Endothelial cell of umbilical vein (primary cell): ENCODE results near the gene HMGA1. TPM values are rescaled to one million over a fixed set of nuclear protein-coding genes. Genes with fewer than 3 reads are reported as not detected.

Source experiments
- BruUV-seq: library from RNA; stranded (reverse); fragments of 400-500 nt; replicated peaks from 2 replicates; lab custom pipeline; 2021; lab: Mats Ljungman, UMichigan
- CTCF ChIA-PET: fragments of 300-600, 350-600 bp; sonication (Branson Sonifier 250); formaldehyde crosslinking; loops from one replicate; lab custom pipeline; 2021; ENCODE audit warnings: antibody characterized with exemption, inconsistent platforms; lab: Charles Lee
- POLR2A ChIA-PET: fragments of 300-600, 350-600 bp; sonication (Branson Sonifier 250); formaldehyde crosslinking; loops from one replicate; lab custom pipeline; 2021; ENCODE audit warnings: antibody characterized with exemption, inconsistent platforms; lab: Charles Lee
- DNase-seq: peaks from one replicate; pipeline ENCODE4 v3.0.0-alpha.2; 2011; ENCODE audit warnings: low read depth, low spot score
- FAIRE-seq: peaks from 2 replicates; lab custom pipeline; 2011; peaks lifted over from hg19 to GRCh38; lab: Jason Lieb, UNC
- H2AFZ ChIP-seq: 2 replicates; pipeline ENCODE4 v1.6.0; 2012; ENCODE audit warnings: low read depth, low read length, control low read depth, inconsistent platforms
- H3K27ac ChIP-seq: 2 replicates; pipeline ENCODE4 v1.5.1; 2011; ENCODE audit warnings: low read depth, mild to moderate bottlenecking, control low read depth, low read length, moderate library complexity; ENCODE audit not compliant: insufficient read depth
- H3K27me3 ChIP-seq, 2 experiments: 2 replicates each; pipeline versions ENCODE4 v1.6.0 to v1.6.1; 2011; ENCODE audit warnings: low read length in 2 of 2, mixed read lengths in 1 of 2; ENCODE audit not compliant: control insufficient read depth in 2 of 2, insufficient read depth in 2 of 2
- H3K36me3 ChIP-seq, 2 experiments: 2 replicates in 1 of 2; 3 replicates in 1 of 2; pipeline ENCODE4 v1.5.1; 2011; ENCODE audit warnings: low read length in 2 of 2, mild to moderate bottlenecking in 1 of 2, moderate library complexity in 1 of 2; ENCODE audit not compliant: control insufficient read depth in 2 of 2, insufficient read depth in 2 of 2; ENCODE audit errors: extremely low read depth in 1 of 2
- H3K4me1 ChIP-seq: 3 replicates; pipeline ENCODE4 v1.5.1; 2011; ENCODE audit warnings: mild to moderate bottlenecking, low read length; ENCODE audit not compliant: control insufficient read depth, insufficient read depth; ENCODE audit errors: extremely low read depth
- H3K4me2 ChIP-seq: 2 replicates; pipeline ENCODE4 v1.6.1; 2011; ENCODE audit warnings: low read length, control low read depth, mixed read lengths; ENCODE audit not compliant: insufficient read depth
- H3K4me3 ChIP-seq, 3 experiments: fragments of 200-600 bp in 1 of 3; sonication (generic), shearing (Covaris generic) in 1 of 3; replicated peaks in 1 of 3; 2 replicates each; pipeline ENCODE4 v1.5.1; 2011 to 2016; ENCODE audit warnings: control low read depth in 3 of 3, low read length in 3 of 3, mild to moderate bottlenecking in 2 of 3, inconsistent platforms in 1 of 3, low read depth in 1 of 3, moderate library complexity in 1 of 3; ENCODE audit not compliant: insufficient read depth in 1 of 3
- H3K79me2 ChIP-seq: 2 replicates; pipeline ENCODE4 v1.6.0; 2012; ENCODE audit warnings: low read length, inconsistent platforms; ENCODE audit not compliant: control insufficient read depth, insufficient read depth
- H3K9ac ChIP-seq: replicated peaks from 2 replicates; pipeline ENCODE3; 2011; ENCODE audit warnings: low read length, control low read depth; ENCODE audit not compliant: insufficient read depth; ENCODE audit errors: extremely low read depth
- H3K9me1 ChIP-seq: replicated peaks from 3 replicates; pipeline ENCODE4 v1.6.0; 2011; ENCODE audit warnings: mild to moderate bottlenecking, low read length; ENCODE audit not compliant: control insufficient read depth, insufficient read depth; ENCODE audit errors: extremely low read depth
- H3K9me3 ChIP-seq: replicated peaks from 2 replicates; pipeline ENCODE4 v1.5.1; 2012; ENCODE audit warnings: low read length, inconsistent platforms; ENCODE audit not compliant: control insufficient read depth, insufficient read depth
- H4K20me1 ChIP-seq: replicated peaks from 2 replicates; pipeline ENCODE3; 2011; ENCODE audit warnings: mild to moderate bottlenecking, low read length; ENCODE audit not compliant: control insufficient read depth, insufficient read depth; ENCODE audit errors: extremely low read depth
- EZH2 ChIP-seq: IDR thresholded peaks from 2 replicates; pipeline ENCODE4 v1.6.1; 2012; ENCODE audit warnings: borderline replicate concordance, low read depth, mild to moderate bottlenecking, moderate library complexity, low read length, inconsistent platforms; ENCODE audit not compliant: severe bottlenecking
- FOS ChIP-seq: IDR thresholded peaks from 2 replicates; pipeline ENCODE4 v1.6.1; 2011; ENCODE audit warnings: mild to moderate bottlenecking, low read length, moderate library complexity, borderline replicate concordance; ENCODE audit not compliant: insufficient read depth
- GATA2 ChIP-seq: IDR thresholded peaks from 2 replicates; pipeline ENCODE4 v1.7.0; 2011; ENCODE audit warnings: low read depth, mild to moderate bottlenecking, moderate library complexity, mixed read lengths, low read length; ENCODE audit not compliant: insufficient read length, insufficient read depth
- JUN ChIP-seq: IDR thresholded peaks from 2 replicates; pipeline ENCODE4 v1.6.1; 2011; ENCODE audit warnings: borderline replicate concordance, low read depth; ENCODE audit not compliant: insufficient read length, insufficient read depth
- MYC ChIP-seq: IDR thresholded peaks from one replicate; pipeline ENCODE4 v1.6.1; 2011; ENCODE audit warnings: mild to moderate bottlenecking, low read depth, low read length
- POLR2A ChIP-seq: IDR thresholded peaks from 2 replicates; pipeline ENCODE4 v1.6.1; 2012; ENCODE audit warnings: low read depth, mild to moderate bottlenecking, control low read depth, low read length
- POLR2AphosphoS5 ChIP-seq: IDR thresholded peaks from 2 replicates; pipeline ENCODE4 v1.6.1; 2012; ENCODE audit warnings: low read depth, mild to moderate bottlenecking, control low read depth, low read length, moderate library complexity; ENCODE audit not compliant: insufficient read depth
- dilution Hi-C: fragments of 300-500 bp; cut with MboI; formaldehyde crosslinking; loops from one replicate; pipeline ENCODE4 v1.15.0; 2019; ENCODE audit warnings: low sequenced_read_pairs; ENCODE audit not compliant: extremely low pct_ligation_motif_present
- intact Hi-C: fragments of 100-400 bp; cut with micrococcal nuclease; formaldehyde crosslinking; loops from one replicate; pipeline ENCODE4 v1.10.0; 2022
- polyA plus RNA-seq, 4 experiments: library from polyadenylated mRNA; depleted of rRNA in 3 of 4; stranded (reverse) in 3 of 4; unstranded in 1 of 4; fragments of >200 nt; gene quantifications; 2 replicates each; pipeline versions ENCODE4 v1.2.1 to v1.2.3, GENCODE V29; 2011 to 2012; ENCODE audit warnings: missing spikeins in 1 of 4
- total RNA-seq: library from RNA; stranded (reverse); gene quantifications from 2 replicates; pipeline ENCODE4 v1.2.3, GENCODE V29; 2021
- TF ChIP-seq, protein P1 (sequence below), 2 donors: IDR thresholded peaks; 1 replicate in 1 of 2; 2 replicates in 1 of 2; pipeline ENCODE4 v1.5.1; 2011; ENCODE audit warnings: low read length in 2 of 2, mild to moderate bottlenecking in 2 of 2, moderate library complexity in 2 of 2, control low read depth in 1 of 2, inconsistent platforms in 1 of 2, low read depth in 1 of 2; ENCODE audit not compliant: insufficient read depth in 1 of 2; ENCODE audit errors: extremely low read depth in 1 of 2
- TF ChIP-seq, protein P2 (sequence below): IDR thresholded peaks from 2 replicates; pipeline ENCODE4 v1.6.1; 2011; ENCODE audit not compliant: insufficient read depth, insufficient read length

HMGA1 gene
- total and polyA plus RNA-seq, 2 donors (not counting 3 experiments of a cell fraction or from before 2014, with no cell fraction given) = 425 to 1,108 TPM

DNA sequence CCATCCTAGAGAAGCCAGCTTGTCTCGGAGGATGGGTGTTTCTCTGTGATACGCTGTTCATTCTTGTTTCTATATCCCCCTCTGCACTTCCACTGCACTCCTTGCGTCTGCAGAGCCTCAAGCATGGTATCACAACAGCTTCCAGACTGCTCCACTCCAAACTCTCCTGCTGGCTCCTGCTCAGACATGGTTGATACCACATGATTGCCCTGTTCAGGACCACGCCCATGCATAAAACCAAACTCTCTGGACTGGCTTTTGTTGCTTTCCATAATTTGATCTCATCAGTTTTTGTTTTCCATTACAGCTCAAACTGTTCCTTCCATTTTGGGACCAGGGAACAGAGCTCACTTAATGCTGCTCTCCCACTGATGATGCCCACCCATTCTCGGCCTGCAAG, 42.2 kb downstream of the HMGA1 start:
- POLR2A ChIA-PET = no interaction called here

More for the DNA sequence above, 42.2 kb downstream of the HMGA1 start:
- Histone ChIP-seq H3K27ac (no peak overlapping the region), H3K4me2 (no peak overlapping the region), H3K27me3 (no peaks in the 10 kb centered on the region), H3K79me2 (no peaks in the 10 kb centered on the region), H3K9me3 (no peaks in the 10 kb centered on the region), H3K4me1 (peaks cover 14% of the 10 kb centered on the region), H2AFZ (no peak overlapping the region), H3K4me3 (no peak overlapping the region), H4K20me1 (no peaks in the 10 kb centered on the region), H3K9me1 (no peaks in the 10 kb centered on the region), H3K9ac (no peak overlapping the region), H3K36me3 (no peaks in the 10 kb centered on the region)
- intact Hi-C loops = no loop called here
- TF ChIP-seq, protein P1, sequence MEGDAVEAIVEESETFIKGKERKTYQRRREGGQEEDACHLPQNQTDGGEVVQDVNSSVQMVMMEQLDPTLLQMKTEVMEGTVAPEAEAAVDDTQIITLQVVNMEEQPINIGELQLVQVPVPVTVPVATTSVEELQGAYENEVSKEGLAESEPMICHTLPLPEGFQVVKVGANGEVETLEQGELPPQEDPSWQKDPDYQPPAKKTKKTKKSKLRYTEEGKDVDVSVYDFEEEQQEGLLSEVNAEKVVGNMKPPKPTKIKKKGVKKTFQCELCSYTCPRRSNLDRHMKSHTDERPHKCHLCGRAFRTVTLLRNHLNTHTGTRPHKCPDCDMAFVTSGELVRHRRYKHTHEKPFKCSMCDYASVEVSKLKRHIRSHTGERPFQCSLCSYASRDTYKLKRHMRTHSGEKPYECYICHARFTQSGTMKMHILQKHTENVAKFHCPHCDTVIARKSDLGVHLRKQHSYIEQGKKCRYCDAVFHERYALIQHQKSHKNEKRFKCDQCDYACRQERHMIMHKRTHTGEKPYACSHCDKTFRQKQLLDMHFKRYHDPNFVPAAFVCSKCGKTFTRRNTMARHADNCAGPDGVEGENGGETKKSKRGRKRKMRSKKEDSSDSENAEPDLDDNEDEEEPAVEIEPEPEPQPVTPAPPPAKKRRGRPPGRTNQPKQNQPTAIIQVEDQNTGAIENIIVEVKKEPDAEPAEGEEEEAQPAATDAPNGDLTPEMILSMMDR (IDR thresholded peaks at IDR 0.05; ENCODE audit: extremely low read depth in 1 of 2, insufficient read depth in 1 of 2, low read depth in 1 of 2, low read length in 2 of 2) = no peak
- TF ChIP-seq, protein P2, sequence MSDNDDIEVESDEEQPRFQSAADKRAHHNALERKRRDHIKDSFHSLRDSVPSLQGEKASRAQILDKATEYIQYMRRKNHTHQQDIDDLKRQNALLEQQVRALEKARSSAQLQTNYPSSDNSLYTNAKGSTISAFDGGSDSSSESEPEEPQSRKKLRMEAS = no peak
- TF ChIP-seq MYC (no peak), POLR2AphosphoS5 (no peak), FOS (no peak), EZH2 (no peak), GATA2 (no peak), JUN (no peak), POLR2A (no peak)
- no peak for FAIRE-seq
- CTCF ChIA-PET = interaction anchor here (1.0 to 1.5 kb wide), 2 partner anchors 13 to 136 kb away, joined by 3 read pairs; no protein-coding TSS in a partner anchor
- no TSS peak for BruUV-seq
- dilution Hi-C loops = no loop called here
- DNase-seq = no peak
